Loucy (cell line): ENCODE results near the gene SYNE3.

Experiments used
- H2AFZ ChIP-seq: fragments of 200-600 bp; sonication (generic); 2 replicates; pipeline ENCODE4 v1.6.0; 2016; ENCODE audit warnings: antibody characterized with exemption, mild to moderate bottlenecking, low read length, moderate library complexity
- H3F3A ChIP-seq: fragments of 200-600 bp; 2 replicates; pipeline ENCODE4 v1.6.0; 2016; ENCODE audit warnings: antibody characterized with exemption, low read depth, mild to moderate bottlenecking
- H3K27me3 ChIP-seq: fragments of 200-600 bp; sonication (generic); 2 replicates; pipeline ENCODE4 v1.6.1; 2014; ENCODE audit warnings: low read length, mild to moderate bottlenecking; ENCODE audit not compliant: insufficient read depth, poor library complexity, severe bottlenecking
- H3K36me3 ChIP-seq: fragments of 200-600 bp; sonication (generic); 2 replicates; pipeline ENCODE4 v1.6.1; 2016; ENCODE audit warnings: low read length; ENCODE audit not compliant: insufficient read depth
- H3K4me1 ChIP-seq: fragments of 200-600 bp; sonication (generic); 2 replicates; pipeline ENCODE4 v1.5.1; 2014; ENCODE audit warnings: low read length, mild to moderate bottlenecking; ENCODE audit not compliant: insufficient read depth, poor library complexity, severe bottlenecking
- H3K4me2 ChIP-seq: fragments of 200-600 bp; sonication (generic); 2 replicates; pipeline ENCODE4 v1.6.0; 2014; ENCODE audit warnings: antibody characterized with exemption, low read length, low read depth, mild to moderate bottlenecking; ENCODE audit not compliant: poor library complexity, severe bottlenecking
- H3K4me3 ChIP-seq: fragments of 200-600 bp; sonication (generic); 2 replicates; pipeline ENCODE4 v1.5.1; 2014; ENCODE audit warnings: low read length, mild to moderate bottlenecking, mixed read lengths; ENCODE audit not compliant: poor library complexity, severe bottlenecking
- H3K79me2 ChIP-seq: fragments of 200-600 bp; sonication (generic); 2 replicates; pipeline ENCODE4 v1.6.1; 2014; ENCODE audit warnings: low read length; ENCODE audit not compliant: insufficient read depth
- H3K9ac ChIP-seq: fragments of 200-600 bp; sonication (generic); 2 replicates; pipeline ENCODE4 v1.6.0; 2014; ENCODE audit warnings: mild to moderate bottlenecking, low read depth, low read length, moderate library complexity; ENCODE audit not compliant: poor library complexity, severe bottlenecking
- H3K9me2 ChIP-seq: fragments of 200-600 bp; sonication (generic); replicated peaks from 2 replicates; pipeline ENCODE4 v1.6.1; 2016; ENCODE audit warnings: low read depth, low read length, mixed read lengths
- H3K9me3 ChIP-seq: fragments of 200-600 bp; sonication (generic); 2 replicates; pipeline ENCODE4 v1.6.1; 2014; ENCODE audit warnings: mild to moderate bottlenecking, antibody characterized with exemption, low read length, low read depth; ENCODE audit not compliant: insufficient read depth
- H4K20me1 ChIP-seq: fragments of 200-600 bp; sonication (generic); 2 replicates; pipeline ENCODE4 v1.6.0; 2014; ENCODE audit warnings: antibody characterized with exemption, low read length, mild to moderate bottlenecking; ENCODE audit not compliant: insufficient read depth, poor library complexity, severe bottlenecking
- CTCF ChIP-seq: fragments of 200-600 bp; sonication (generic); conservative IDR thresholded peaks from 2 replicates; pipeline ENCODE4 v1.5.1; 2014; ENCODE audit warnings: mild to moderate bottlenecking, antibody characterized with exemption, low read length
- EZH2phosphoT487 ChIP-seq: fragments of 200-600 bp; IDR thresholded peaks from 2 replicates; pipeline ENCODE4 v1.6.1; 2018; ENCODE audit warnings: antibody characterized with exemption, mild to moderate bottlenecking, moderate library complexity, borderline replicate concordance

SYNE3 gene

GRCh38 chr14:95522116-95522515, 5.7 kb upstream of the SYNE3 start:
- no peak overlapping the region for H3K4me3 ChIP-seq
- H3F3A ChIP-seq = no peaks in the 10 kb centered on the region
- H3K4me1 ChIP-seq = peaks cover 64% of the 10 kb centered on the region

DNA sequence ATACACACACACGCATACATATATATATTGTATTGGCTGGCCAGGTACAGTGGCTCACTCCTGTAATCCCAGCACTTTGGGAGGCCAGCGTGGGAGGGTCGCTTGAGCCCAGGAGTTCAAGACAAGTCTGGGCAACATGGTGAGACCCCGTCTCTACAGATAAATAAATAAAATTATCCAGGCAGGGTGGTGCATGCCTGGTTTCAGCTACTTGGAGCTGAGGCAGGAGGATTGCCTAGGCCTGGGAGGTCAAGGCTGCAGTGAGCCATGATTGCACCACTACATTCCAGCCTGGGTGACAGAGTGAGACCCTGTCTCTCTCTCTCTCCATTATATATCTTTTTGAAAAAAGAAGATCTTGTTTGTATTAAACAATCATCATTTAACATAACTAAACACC, 4.6 kb upstream of the SYNE3 start:
- H3K4me1 ChIP-seq = peaks cover 64% of the 10 kb centered on the region
- H3K79me2 ChIP-seq = no peaks in the 10 kb centered on the region
- no peak for TF ChIP-seq EZH2phosphoT487
- no peak for TF ChIP-seq CTCF
- H3K4me2 ChIP-seq = no peak overlapping the region
- no peaks in the 10 kb centered on the region for H3K9me3 ChIP-seq
- no peaks in the 10 kb centered on the region for H3K36me3 ChIP-seq
- H3K27me3 ChIP-seq = no peaks in the 10 kb centered on the region
- no peaks in the 10 kb centered on the region for H4K20me1 ChIP-seq
- H3K9me2 ChIP-seq = no peaks in the 10 kb centered on the region
- no peak overlapping the region for H3K4me3 ChIP-seq
- no peaks in the 10 kb centered on the region for H3F3A ChIP-seq
- no peak overlapping the region for H2AFZ ChIP-seq
- no peak overlapping the region for H3K9ac ChIP-seq

More at GRCh38 chr14:95522116-95522515, 5.7 kb upstream of the SYNE3 start:
- Histone ChIP-seq H3K9ac (no peak overlapping the region), H2AFZ (no peak overlapping the region), H3K4me2 (no peak overlapping the region), H3K36me3 (no peaks in the 10 kb centered on the region), H3K79me2 (peaks cover 9% of the 10 kb centered on the region; the same call in 1 of the 2 replicates), H3K27me3 (no peaks in the 10 kb centered on the region), H3K9me2 (no peaks in the 10 kb centered on the region), H3K9me3 (no peaks in the 10 kb centered on the region), H4K20me1 (no peaks in the 10 kb centered on the region)
- TF ChIP-seq EZH2phosphoT487 (no peak), CTCF (no peak)

GRCh38 chr14:95520346-95520745, 3.9 kb upstream of the SYNE3 start:
- H3K27me3 ChIP-seq = no peaks in the 10 kb centered on the region
- no peaks in the 10 kb centered on the region for H3K36me3 ChIP-seq
- TF ChIP-seq EZH2phosphoT487 = no peak
- peak overlapping the region; percentile 74 for H3K9ac ChIP-seq
- H3K9me2 ChIP-seq = no peaks in the 10 kb centered on the region
- H3F3A ChIP-seq = no peaks in the 10 kb centered on the region
- no peaks in the 10 kb centered on the region for H3K79me2 ChIP-seq
- peak overlapping the region; percentile 80 for H3K4me2 ChIP-seq
- H3K4me3 ChIP-seq = peak overlapping the region; percentile 65
- H4K20me1 ChIP-seq = no peaks in the 10 kb centered on the region
- H3K4me1 ChIP-seq = peaks cover 66% of the 10 kb centered on the region
- H3K9me3 ChIP-seq = no peaks in the 10 kb centered on the region
- 0 out of 2 replicates have a peak overlapping the region, but pooled peaks have one; percentile 54 for H2AFZ ChIP-seq

GRCh38 chr14:95519699-95520098, 3.2 kb upstream of the SYNE3 start:
- Histone ChIP-seq H3K4me1 (peaks cover 68% of the 10 kb centered on the region), H3K4me3 (peak overlapping the region; percentile 65), H3K9ac (peak overlapping the region; percentile 74), H2AFZ (peak overlapping the region; percentile 54; the same call in 1 of the 2 replicates), H3K27me3 (no peaks in the 10 kb centered on the region), H3K36me3 (no peaks in the 10 kb centered on the region), H3K9me3 (no peaks in the 10 kb centered on the region), H3K4me2 (peak overlapping the region; percentile 80), H3K79me2 (no peaks in the 10 kb centered on the region), H3K9me2 (no peaks in the 10 kb centered on the region), H4K20me1 (no peaks in the 10 kb centered on the region), H3F3A (no peaks in the 10 kb centered on the region)
- TF ChIP-seq CTCF (no peak), EZH2phosphoT487 (no peak)
